ENCODE results near the gene MYMX.

The MYMX gene

GRCh38 chr6:44251576-44252524, 35.1 kb downstream of the MYMX start:
- Histone ChIP-seq H3K4me1 (ENCODE audit: control insufficient read depth, insufficient read depth, low read length) (no peaks in the 10 kb centered on the region), H3K4me3 (ENCODE audit: low read depth, low read length) (no peak overlapping the region), H3K27ac (ENCODE audit: extremely low read depth, low read depth, low read length) (no peak overlapping the region), H3K36me3 (ENCODE audit: control insufficient read depth in 2 of 2, insufficient read depth in 1 of 2, low read length in 2 of 2) (peaks cover 28 to 86% of the 10 kb centered on the region in 2 experiments), H3K9me3 (ENCODE audit: control insufficient read depth, insufficient read depth, low read depth, low read length) (no peaks in the 10 kb centered on the region)
- TF ChIP-seq, protein P1, sequence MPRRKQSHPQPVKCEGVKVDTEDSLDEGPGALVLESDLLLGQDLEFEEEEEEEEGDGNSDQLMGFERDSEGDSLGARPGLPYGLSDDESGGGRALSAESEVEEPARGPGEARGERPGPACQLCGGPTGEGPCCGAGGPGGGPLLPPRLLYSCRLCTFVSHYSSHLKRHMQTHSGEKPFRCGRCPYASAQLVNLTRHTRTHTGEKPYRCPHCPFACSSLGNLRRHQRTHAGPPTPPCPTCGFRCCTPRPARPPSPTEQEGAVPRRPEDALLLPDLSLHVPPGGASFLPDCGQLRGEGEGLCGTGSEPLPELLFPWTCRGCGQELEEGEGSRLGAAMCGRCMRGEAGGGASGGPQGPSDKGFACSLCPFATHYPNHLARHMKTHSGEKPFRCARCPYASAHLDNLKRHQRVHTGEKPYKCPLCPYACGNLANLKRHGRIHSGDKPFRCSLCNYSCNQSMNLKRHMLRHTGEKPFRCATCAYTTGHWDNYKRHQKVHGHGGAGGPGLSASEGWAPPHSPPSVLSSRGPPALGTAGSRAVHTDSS (tag by site-specific recombination; IDR thresholded peaks at IDR 0.05), result peak; percentile 64
- no peak for TF ChIP-seq YY2 (tag by site-specific recombination; IDR thresholded peaks at IDR 0.05)
- ChIA-PET POLR2A (interaction anchor here (0.7 to 2.3 kb wide), 3 partner anchors 11 to 79 kb away, joined by 3 to 6 read pairs (median 4); partner anchors contain the start of gene SLC29A1), CTCF (interaction anchor here (0.6 to 2.6 kb wide), 9 partner anchors 8 to 173 kb away, joined by 3 to 10 read pairs (median 6); no protein-coding TSS in a partner anchor)

GRCh38 chr6:44253307-44254101, 36.8 kb downstream of the MYMX start:
- ChIA-PET POLR2A (interaction anchor here (0.6 to 2.3 kb wide), 3 partner anchors 16 to 35 kb away, joined by 3 to 7 read pairs (median 6); partner anchors contain the start of gene SLC29A1), CTCF (interaction anchor here (0.6 to 2.5 kb wide), 18 partner anchors 9 to 1804 kb away, joined by 3 to 12 read pairs (median 3); partner anchors contain the start of gene SLC29A1)
- Histone ChIP-seq H3K4me1 (ENCODE audit: control insufficient read depth, insufficient read depth, low read length) (no peaks in the 10 kb centered on the region), H3K27ac (ENCODE audit: extremely low read depth, low read depth, low read length) (no peak overlapping the region; the same call in 1 of the 2 replicates), H3K4me3 (ENCODE audit: low read depth, low read length) (no peak overlapping the region), H3K36me3 (ENCODE audit: control insufficient read depth in 2 of 2, insufficient read depth in 1 of 2, low read length in 2 of 2) (peaks cover 28 to 76% of the 10 kb centered on the region in 2 experiments), H3K9me3 (ENCODE audit: control insufficient read depth, insufficient read depth, low read depth, low read length) (no peaks in the 10 kb centered on the region)
- TF ChIP-seq CTCF (tag by site-specific recombination; IDR thresholded peaks at IDR 0.05) (peak; percentile 61), GLI2 (tag by site-specific recombination; IDR thresholded peaks at IDR 0.05; ENCODE audit: borderline replicate concordance, low read depth) (no peak), SCRT1 (tag by site-specific recombination; IDR thresholded peaks at IDR 0.05; ENCODE audit: borderline replicate concordance) (no peak), IKZF3 (tag by site-specific recombination; IDR thresholded peaks at IDR 0.05) (0 out of 2 replicates have a peak, but pooled peaks have one; percentile 11), ZNF654 (tag by site-specific recombination; IDR thresholded peaks at IDR 0.05; ENCODE audit: low read depth) (peak; percentile 29), ZNF670 (tag by site-specific recombination; IDR thresholded peaks at IDR 0.05; ENCODE audit: low read depth) (no peak), ZBTB17 (tag by site-specific recombination; IDR thresholded peaks at IDR 0.05) (peak; percentile 70), ZFP37 (tag by site-specific recombination; IDR thresholded peaks at IDR 0.05) (0 out of 2 replicates have a peak, but pooled peaks have one; percentile 4), GLIS2 (tag by site-specific recombination; IDR thresholded peaks at IDR 0.05) (no peak), ZNF785 (tag by site-specific recombination; IDR thresholded peaks at IDR 0.05) (no peak)
- TF ChIP-seq, protein P2, sequence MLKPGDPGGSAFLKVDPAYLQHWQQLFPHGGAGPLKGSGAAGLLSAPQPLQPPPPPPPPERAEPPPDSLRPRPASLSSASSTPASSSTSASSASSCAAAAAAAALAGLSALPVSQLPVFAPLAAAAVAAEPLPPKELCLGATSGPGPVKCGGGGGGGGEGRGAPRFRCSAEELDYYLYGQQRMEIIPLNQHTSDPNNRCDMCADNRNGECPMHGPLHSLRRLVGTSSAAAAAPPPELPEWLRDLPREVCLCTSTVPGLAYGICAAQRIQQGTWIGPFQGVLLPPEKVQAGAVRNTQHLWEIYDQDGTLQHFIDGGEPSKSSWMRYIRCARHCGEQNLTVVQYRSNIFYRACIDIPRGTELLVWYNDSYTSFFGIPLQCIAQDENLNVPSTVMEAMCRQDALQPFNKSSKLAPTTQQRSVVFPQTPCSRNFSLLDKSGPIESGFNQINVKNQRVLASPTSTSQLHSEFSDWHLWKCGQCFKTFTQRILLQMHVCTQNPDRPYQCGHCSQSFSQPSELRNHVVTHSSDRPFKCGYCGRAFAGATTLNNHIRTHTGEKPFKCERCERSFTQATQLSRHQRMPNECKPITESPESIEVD (tag by site-specific recombination; IDR thresholded peaks at IDR 0.05), result no peak
- TF ChIP-seq, protein P3, sequence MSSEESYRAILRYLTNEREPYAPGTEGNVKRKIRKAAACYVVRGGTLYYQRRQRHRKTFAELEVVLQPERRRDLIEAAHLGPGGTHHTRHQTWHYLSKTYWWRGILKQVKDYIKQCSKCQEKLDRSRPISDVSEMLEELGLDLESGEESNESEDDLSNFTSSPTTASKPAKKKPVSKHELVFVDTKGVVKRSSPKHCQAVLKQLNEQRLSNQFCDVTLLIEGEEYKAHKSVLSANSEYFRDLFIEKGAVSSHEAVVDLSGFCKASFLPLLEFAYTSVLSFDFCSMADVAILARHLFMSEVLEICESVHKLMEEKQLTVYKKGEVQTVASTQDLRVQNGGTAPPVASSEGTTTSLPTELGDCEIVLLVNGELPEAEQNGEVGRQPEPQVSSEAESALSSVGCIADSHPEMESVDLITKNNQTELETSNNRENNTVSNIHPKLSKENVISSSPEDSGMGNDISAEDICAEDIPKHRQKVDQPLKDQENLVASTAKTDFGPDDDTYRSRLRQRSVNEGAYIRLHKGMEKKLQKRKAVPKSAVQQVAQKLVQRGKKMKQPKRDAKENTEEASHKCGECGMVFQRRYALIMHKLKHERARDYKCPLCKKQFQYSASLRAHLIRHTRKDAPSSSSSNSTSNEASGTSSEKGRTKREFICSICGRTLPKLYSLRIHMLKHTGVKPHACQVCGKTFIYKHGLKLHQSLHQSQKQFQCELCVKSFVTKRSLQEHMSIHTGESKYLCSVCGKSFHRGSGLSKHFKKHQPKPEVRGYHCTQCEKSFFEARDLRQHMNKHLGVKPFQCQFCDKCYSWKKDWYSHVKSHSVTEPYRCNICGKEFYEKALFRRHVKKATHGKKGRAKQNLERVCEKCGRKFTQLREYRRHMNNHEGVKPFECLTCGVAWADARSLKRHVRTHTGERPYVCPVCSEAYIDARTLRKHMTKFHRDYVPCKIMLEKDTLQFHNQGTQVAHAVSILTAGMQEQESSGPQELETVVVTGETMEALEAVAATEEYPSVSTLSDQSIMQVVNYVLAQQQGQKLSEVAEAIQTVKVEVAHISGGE (tag by site-specific recombination; conservative IDR thresholded peaks at IDR 0.05; ENCODE audit: low read depth), result peak; percentile 46; the same call in 1 of the 2 replicates
- TF ChIP-seq, protein P4, sequence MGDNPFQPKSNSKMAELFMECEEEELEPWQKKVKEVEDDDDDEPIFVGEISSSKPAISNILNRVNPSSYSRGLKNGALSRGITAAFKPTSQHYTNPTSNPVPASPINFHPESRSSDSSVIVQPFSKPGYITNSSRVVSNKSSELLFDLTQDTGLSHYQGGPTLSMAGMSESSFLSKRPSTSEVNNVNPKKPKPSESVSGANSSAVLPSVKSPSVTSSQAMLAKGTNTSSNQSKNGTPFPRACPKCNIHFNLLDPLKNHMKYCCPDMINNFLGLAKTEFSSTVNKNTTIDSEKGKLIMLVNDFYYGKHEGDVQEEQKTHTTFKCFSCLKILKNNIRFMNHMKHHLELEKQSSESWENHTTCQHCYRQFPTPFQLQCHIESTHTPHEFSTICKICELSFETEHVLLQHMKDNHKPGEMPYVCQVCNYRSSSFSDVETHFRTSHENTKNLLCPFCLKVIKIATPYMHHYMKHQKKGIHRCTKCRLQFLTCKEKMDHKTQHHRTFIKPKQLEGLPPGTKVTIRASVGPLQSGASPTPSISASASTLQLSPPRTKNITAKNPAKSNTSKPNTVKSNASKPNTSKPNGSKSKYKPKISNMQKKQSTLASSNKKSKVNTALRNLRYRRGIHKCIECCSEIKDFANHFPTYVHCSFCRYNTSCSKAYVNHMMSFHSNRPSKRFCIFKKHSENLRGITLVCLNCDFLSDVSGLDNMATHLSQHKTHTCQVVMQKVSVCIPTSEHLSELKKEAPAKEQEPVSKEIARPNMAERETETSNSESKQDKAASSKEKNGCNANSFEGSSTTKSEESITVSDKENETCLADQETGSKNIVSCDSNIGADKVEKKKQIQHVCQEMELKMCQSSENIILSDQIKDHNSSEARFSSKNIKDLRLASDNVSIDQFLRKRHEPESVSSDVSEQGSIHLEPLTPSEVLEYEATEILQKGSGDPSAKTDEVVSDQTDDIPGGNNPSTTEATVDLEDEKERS (tag by site-specific recombination; IDR thresholded peaks at IDR 0.05), result no peak
- TF ChIP-seq, protein P5, sequence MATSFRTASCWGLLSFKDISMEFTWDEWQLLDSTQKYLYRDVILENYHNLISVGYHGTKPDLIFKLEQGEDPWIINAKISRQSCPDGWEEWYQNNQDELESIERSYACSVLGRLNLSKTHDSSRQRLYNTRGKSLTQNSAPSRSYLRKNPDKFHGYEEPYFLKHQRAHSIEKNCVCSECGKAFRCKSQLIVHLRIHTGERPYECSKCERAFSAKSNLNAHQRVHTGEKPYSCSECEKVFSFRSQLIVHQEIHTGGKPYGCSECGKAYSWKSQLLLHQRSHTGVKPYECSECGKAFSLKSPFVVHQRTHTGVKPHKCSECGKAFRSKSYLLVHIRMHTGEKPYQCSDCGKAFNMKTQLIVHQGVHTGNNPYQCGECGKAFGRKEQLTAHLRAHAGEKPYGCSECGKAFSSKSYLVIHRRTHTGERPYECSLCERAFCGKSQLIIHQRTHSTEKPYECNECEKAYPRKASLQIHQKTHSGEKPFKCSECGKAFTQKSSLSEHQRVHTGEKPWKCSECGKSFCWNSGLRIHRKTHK (tag by site-specific recombination; IDR thresholded peaks at IDR 0.05), result no peak

Measured in HEK293 (cell line).